Ecto neural progenitor cell (in vitro differentiated cells): ENCODE data around the gene IQCE.

Experiments used
- DNase-seq: peaks from one replicate; pipeline ENCODE4 v3.0.0-alpha.2; 2018; ENCODE audit warnings: low spot score

IQCE gene

DNA sequence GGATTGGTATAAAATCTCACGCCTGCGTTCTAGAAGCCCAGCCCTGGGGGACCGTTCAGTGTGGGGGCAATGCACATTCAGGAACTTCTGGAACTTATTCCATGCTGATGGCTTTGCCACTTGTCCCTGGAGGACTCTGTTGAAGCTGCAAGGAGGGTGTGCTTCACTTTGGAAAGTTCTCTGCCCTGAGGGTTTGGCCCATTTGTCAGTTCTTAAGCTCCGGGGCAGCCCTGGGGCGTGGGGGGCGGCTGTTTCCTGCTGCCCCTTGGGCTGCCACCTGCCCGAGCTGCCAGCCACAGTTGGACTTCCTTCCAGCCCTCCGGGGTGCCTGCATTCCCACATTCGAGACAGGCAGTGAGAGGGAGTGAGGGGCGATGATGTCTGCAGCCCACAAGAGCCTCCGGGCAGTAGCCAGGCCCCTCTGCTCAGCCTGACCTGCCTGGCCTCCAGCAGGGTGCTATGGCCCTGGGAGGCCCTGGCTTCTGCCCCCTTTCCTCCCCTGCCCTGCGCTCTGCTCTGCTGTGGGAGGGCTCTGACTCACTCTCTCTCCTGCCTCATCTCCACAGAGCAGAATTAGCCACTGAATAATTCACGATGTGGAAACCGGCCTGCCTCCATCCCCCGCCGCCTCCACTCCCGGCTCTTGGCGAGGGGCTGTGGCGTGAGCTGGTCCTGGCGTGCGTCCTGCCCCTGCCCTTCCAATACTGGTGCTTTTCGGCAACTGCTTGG is 74.9 kb downstream of the IQCE start:
- DNase-seq, result no peak

- DNase-seq, result no peak
Measured at GRCh38 chr7:2634267-2635145, 75.7 kb downstream of the IQCE start.

DNA sequence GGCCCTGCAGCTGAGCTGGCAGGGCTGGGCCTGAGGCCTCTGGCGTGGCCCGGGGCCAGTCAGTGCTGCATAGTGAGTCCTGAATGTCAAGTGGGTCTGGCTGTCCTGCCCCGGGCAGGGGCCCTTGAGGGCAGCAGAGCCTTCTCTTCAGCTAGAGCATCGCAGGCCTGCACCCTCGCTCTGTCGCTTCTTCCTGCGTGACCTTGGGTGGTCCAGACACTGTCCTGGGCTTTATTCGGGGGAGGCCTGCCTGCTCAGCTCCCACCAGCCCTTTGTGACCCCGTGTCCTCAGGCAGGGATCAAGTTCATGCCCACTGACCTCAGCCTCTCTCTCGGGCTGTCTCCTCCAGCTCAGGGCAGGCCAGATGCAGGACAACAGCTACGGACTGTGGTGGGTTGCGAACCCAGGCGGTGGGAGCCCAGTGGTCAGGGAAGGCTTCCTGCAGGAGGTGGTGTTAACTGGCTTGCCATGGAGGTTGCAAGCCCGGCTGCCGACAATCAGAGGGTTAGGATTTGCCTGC is 76.4 kb downstream of the IQCE start:
- no peak for DNase-seq

GRCh38 chr7:2635810-2636701 is 77.3 kb downstream of the IQCE start:
- DNase-seq, result no peak

DNA sequence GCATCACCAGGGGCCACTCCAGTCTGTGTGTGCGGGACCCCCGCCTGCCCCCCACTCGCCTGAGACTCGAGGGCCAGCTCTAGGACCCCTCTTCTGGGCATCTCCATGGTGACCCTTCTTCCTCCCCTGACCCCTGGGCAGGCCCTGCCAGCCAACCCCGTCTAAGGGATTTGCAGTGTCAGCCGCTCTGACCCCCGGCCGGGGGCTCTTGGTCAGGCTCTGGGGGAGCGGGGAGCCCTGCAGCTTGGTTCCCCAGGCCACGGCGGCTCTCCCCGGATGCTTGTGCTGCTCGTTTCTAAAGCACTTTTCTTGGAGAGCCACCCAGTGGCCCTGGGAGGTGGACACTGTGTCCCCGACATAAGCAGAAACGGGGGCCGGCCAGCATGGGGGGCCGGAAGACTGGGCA is 78.3 kb downstream of the IQCE start:
- no peak for DNase-seq

- DNase-seq, result no peak
Measured at GRCh38 chr7:2637505-2638223, 78.9 kb downstream of the IQCE start.

DNA sequence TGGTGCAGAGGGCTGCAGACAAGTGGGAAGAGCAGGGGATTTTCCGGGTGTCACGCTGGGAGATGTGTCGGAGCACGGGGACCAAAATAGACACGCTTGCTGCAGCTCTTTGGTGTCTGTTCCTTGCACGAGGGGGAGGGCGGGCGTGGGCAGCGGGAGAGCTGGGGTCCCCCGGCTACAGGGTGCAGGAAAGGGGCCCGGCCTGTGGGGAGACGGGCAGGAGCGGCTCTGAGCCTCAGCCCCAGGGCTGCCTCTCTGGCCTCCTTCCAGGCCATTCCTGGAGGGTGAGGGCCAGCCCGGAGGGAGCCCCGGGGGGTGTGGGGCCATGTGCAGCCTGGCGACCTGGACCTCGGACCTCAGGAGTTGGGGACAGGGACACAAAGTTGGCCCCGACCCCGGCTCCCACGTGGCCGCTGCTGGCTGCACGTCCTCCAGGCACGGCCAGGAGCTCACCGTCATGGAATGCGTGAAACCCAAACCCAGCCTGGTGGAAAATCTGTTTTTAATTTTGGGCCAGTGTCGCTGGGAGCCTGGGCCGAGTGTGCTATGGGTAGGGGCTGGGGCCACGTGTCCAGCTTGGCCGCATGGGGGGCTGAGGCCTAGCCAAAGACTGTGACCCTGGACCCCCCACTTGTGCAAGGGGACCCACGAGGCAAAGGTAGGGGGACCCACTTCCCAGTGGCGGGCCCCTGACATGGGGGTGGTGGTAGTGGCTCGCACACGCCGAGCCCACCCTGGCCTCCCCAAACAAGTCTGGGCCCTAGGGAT is 79.6 kb downstream of the IQCE start:
- no peak for DNase-seq

DNA sequence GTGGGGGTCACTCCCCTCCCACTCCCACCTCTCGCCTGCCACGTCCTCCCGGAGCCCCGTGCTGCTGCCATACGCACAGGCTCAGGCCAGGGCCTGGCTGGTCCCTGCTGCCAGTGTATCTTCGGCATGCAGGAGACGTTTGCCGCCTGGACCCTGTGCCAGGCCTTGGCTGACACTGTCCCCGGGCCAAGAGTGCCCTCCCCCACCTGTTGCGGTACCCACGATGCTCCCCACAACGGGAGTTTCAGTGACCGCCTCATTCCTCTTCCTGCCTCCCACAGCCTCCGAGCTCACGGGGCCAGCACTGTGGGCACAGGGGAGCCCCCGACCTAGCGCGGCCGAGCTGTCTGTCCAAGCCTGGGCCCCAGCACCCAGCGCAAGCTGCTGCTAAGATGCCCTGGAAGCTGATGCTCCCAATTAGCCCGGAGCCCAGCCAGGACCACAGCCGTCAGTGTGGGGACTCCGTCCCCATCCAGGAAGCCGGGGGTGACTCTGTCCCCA is 80.5 kb downstream of the IQCE start:
- DNase-seq, result no peak

DNA sequence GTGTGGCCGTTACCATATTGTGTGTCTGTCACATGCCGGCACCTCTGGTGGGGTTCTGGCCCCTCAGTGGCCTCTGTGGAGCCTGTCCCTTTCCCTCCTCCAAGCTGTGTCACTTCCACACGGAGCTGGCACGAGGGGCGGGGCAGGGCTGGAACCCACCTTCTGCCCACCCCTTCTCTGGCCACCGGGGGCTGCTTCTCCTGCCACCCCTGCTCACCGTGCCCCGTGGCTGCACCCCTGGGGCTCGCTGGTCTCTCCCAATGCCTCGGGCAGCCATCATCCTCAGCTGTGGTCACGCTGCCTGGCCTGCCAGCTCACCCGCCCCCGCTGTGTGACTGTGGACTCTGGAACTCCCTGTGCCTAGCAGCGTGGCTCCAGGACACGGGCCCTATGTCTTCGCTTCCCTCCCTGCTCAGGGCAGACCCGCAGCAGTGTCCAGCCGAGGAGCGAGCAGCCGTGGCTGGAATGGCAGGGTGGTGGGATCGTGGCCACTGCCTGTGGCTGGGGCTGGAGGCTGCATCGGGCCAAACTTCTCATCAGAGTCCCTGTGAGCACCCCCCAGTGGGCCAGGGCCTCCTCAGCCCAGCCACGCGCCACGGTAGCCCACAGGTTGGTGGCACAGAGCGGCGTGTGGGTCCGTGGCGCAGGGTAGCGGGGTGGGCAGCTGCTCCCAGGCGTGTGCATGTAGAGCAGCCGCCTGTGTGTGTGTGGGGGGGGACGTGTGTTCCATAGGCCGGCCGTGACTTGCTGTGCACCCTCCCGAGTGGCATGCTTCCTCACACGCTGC is 81.1 kb downstream of the IQCE start:
- no peak for DNase-seq

DNA sequence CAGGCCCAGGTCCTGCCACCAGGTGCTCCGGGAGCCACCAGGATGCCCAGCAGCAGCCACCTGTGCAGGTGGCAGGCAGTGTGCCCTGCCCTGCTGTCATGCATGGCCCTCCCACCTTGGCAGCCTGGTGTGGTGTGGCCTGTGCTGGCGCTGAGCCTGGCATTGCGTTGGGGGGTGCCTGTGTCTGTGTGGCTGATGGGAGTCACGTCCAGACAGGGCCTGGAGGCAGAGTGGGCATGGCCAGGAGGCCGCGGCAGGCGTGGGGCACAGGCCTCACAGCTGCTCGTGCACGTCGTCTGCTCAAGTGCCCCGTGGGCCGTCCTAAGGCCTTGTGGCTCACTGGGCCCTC is 81.7 kb downstream of the IQCE start:
- DNase-seq, result no peak

GRCh38 chr7:2640846-2641316 is 82.1 kb downstream of the IQCE start:
- no peak for DNase-seq

GRCh38 chr7:2641406-2642393 is 82.9 kb downstream of the IQCE start:
- DNase-seq, result peak; percentile 84

GRCh38 chr7:2643386-2644219 is 84.8 kb downstream of the IQCE start:
- no peak for DNase-seq

- DNase-seq, result no peak
Measured at GRCh38 chr7:2644220-2644561, 85.4 kb downstream of the IQCE start.

- no peak for DNase-seq
Measured at GRCh38 chr7:2644562-2645273, 85.9 kb downstream of the IQCE start.

DNA sequence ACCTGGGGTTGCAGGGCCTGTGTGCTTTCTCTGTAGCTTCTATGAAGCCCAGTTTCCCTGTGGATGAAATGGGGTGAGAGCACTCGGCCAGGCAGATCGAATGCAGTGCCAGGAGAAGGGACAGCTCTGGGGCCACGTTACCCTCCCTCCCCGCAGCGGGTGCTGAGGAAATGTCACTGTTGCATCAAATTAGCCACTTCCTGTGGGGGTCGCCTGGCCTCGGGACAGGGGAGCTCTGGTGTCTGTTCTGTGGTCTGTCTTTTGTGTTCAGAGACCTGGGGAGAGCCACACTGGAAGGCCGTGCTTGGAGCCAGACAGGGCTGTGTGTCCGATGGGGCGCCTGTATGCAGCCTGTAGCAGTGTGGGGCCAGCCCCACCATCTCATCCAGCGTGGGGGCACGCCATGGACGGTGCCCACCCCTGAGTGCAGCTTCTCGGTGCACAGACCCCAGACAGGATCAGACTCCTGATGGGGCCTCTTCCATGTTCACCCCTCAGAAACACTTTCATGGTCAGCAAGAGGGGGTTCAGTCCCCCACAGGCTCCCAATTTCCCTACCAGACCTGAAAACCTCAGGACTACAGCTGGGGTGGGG is 86.6 kb downstream of the IQCE start:
- no peak for DNase-seq

- no peak for DNase-seq
Measured at GRCh38 chr7:2646336-2646679, 87.5 kb downstream of the IQCE start.
